Fibroblast of peridontal ligament (primary cell): ENCODE data around the gene DCST1.
"Not testable (repeated sequence)": the region's sequence is repeated elsewhere in the genome, so short reads cannot be mapped to it uniquely, and the experiment has no call there.

Source experiments
- DNase-seq: peaks from one replicate; pipeline ENCODE4 v3.0.0-alpha.2; 2010; ENCODE audit errors: extremely low read depth

Gene DCST1

DNA sequence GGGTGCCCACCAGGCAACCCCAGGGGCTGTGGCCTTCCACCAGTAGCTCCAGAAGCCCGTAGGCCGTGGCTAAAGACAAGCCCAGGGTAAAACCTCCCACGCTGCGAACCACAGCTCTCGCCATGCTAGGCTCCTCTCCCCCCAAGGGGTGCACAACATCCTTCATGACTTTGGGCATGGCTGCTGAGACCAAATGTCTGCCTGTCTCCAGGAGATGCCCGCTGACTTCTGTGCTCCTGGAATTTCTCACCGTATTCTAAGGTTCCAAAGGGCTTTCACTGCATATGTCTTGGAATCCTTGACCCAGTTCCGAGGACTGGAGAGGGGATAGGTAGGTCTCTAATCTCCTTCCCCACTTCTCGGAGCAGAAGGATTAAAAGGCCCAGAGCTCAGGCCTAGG lies at the start of gene DCST1, which contains the start of gene DCST2:
Gene DCST1 (plus strand): TSS at position 301 of the 400 bp plus-strand sequence. CDS start 213 bp downstream, outside the sequence.
Gene DCST2 (minus strand): TSS at position 258 of the 400 bp plus-strand sequence. CDS start 80 bp downstream, at position 178.
- DNase-seq: no peak

- not testable (repeated sequence) for DNase-seq
Measured at GRCh38 chr1:154986736-154987135, 46.9 kb upstream of the DCST1 start.

GRCh38 chr1:154987326-154987725 lies 46.3 kb upstream of the DCST1 start:
- no peak for DNase-seq

- no peak for DNase-seq
Measured at GRCh38 chr1:154988058-154988954, 45.3 kb upstream of the DCST1 start.

GRCh38 chr1:154989195-154989860 lies 44.3 kb upstream of the DCST1 start:
- no peak for DNase-seq

DNA sequence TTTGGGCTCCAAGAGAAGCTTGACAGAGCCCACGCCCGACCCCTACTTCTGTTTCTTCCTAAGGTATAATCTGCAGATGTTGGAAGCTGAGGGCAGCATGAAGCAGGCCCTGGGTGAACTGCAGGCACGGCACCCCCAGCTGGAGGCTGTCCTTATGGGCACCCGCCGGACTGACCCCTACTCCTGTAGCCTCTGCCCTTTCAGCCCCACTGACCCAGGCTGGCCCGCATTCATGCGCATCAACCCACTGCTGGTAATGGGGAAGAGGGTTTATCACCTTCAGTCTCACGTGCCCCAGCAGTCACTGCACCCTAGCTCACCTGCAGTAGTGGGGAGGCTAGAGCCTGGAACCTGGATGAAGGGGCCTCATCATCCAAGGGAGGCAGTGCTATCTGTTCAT lies 43.3 kb upstream of the DCST1 start:
- no peak for DNase-seq

DNA sequence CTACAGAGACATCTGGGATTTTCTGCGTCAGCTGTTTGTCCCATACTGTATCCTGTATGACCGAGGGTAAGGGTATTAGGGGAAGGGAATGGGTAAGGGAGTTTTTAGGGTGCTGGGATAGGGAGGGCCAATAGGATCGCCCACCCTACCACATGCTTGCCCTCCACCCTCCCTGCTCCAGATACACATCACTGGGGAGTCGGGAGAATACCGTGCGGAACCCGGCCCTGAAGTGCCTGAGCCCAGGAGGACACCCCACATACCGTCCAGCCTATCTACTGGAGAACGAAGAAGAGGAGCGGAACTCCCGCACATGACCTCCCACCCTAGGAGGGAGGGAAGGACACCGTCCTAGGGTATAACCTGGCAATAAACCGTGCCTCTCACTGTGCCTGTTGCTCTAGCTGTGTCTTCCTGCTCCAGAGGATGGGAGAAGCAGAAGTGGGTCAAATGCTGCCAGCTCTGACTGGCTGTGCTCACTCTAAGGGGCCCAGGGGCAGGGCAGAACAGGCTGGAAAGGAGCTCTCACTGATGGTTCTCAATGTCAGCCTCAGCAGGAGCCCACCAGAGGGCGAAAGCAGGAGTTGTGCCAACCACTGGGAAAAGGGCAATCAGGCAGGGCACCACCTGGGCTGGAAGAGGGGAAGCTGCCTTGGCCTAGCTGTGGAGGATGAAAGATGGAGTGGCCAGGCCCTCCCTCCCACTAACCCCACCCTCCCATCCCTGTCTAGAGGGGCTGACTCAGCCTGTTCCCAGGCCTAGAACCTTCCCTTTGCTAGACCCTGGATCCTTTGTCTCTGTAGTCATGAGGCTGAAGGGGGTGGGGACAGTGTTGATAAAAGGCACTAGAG lies 40.7 kb upstream of the DCST1 start:
- no peak for DNase-seq

DNA sequence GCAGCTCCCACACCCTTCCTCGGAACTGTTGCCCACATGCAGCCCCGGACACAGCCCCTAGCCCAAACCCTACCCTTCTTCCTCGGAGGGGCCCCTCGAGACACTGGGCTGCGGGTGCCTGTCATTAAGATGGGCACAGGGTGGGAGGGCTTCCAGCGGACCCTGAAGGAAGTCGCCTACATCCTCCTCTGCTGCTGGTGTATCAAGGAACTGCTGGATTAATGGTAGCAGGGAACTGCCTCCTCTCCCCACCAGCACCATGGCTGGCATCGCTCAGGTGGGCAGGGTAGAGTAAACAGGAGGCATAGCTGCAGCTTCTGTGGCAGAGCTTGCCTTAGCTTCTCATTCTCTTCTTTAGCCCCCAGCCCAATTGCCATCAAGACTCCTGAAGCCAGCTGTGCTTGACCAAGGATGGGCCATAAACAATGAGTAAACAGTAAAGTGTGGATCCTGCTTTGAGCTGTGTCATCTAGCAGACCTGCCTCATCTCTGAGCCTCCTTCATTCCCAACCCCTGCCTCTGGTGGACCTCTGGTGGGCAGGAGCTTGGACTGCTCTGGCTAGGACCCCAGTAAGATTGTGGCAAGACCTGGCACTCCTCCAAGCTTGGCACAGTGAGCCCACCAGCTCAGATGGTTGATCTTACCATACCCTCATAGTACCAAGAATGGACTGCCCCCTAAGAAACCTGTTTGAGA lies 39.9 kb upstream of the DCST1 start, which contains the start of gene LENEP:
Gene LENEP (plus strand): TSS at position 15 of the 697 bp plus-strand sequence. CDS start 22 bp downstream, at position 37.
- DNase-seq: no peak

DNA sequence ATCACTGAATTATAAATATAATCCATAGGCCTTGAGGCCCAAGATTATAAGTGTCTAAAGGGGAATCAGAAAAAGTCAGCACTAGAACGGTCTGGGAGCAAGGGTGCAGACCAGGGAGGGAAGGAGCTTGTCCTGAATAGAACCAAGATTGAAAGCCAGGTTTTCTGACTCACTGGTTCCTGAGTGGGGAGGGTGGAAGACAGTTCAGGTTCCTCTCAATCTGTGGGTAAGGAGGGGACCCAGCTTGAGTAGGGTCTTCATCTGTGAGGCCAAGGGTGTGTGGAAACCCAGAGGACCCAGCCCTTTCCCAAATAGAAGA lies 39.4 kb upstream of the DCST1 start:
- no peak for DNase-seq

GRCh38 chr1:154994591-154994990 lies 39.0 kb upstream of the DCST1 start:
- DNase-seq: no peak

DNA sequence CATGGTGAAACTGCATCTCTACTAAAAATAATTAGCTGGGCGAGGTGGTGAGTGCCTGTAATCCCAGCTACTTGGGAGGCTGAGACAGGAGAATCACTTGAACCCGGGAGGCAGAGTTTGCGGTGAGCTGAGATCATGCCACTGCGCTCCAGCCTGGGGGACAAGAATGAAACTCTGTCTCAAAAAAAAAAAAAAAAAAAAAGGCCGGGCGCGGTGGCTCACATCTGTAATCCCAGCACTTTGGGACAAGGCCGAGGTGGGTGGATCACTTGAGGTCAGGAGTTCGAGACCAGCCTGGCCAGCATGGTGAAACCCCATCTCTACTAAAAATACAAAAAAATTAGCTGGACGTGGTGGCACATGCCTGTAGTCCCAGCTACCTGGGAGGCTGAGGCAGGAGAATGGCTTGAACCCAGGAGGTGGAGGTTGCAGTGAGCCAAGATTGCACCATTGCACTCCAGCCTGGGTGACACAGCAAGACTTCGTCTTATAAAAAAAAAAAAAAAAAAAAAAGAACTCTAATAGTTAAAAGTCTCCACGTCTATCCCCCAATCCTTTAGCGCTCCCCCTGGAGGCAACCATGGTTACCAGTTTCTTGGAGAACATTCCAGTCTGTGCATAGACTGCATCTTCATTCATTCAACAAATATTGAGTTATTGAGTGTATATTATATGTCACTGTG lies 38.2 kb upstream of the DCST1 start:
- peak; percentile 86 for DNase-seq

GRCh38 chr1:154996966-154997701 lies 36.5 kb upstream of the DCST1 start:
- DNase-seq: no peak

GRCh38 chr1:154998201-154998780 lies 35.3 kb upstream of the DCST1 start:
- DNase-seq: no peak

GRCh38 chr1:154998818-154999570 lies 34.6 kb upstream of the DCST1 start:
- peak; percentile 71 for DNase-seq

DNA sequence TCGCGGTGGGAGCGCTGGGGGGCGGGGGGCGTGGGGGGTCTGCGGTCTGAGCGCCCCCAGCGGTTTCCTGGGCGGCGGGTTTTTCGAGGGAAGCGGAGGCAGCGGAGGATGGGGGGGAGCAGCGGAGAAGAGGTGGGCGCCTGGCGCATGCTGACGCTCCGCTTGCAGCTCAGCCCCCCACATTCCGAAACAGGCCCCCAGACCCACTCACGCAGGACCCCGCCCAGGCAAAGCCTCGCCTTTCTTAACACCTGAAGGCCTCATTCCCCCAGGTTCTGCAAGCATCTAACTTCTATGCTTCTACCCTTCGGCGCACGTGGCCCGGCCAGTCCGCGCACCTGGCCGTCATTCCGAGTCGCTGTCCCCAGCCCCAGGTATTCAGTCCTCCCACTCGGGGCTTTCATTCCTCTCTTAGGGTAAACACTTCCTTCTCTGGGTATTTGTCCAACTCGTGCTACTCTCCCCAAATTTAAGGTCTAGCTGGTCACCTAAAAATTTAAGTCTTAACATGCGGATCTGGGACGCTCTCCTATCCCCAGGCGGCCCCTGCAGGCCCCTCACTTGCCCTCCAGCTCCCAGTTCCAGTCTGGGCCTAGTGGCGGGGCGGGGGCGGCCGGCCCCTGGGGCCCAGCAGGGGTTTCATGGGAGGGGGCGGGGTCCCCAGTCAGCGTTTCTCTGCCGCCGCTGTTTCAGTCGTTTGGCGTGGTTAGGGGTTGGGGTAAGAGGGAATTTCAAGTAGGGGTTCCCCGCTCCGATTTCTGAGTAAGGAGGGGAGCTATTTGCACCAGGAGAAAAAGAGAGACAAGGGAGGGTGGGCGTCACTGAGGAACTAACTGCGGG lies 33.8 kb upstream of the DCST1 start:
- DNase-seq: peak; percentile 5

DNA sequence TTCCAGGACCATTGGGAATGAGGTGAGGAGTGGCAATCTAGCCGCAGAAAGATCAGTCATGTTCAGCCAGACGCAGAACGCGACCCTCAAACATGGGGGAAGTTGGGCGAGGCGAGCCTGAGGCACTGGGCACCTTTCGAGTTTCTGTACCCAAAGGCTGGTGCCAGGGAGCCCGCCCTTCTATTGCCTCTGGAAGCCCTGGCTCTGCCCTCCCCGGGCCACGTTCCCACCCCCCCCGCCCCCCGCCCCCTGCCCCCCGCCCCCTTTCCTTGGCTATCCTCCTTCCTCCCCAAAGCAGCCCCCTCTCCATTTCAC lies 33.3 kb upstream of the DCST1 start:
- no peak for DNase-seq

GRCh38 chr1:155000726-155001424 lies 32.7 kb upstream of the DCST1 start:
- DNase-seq: peak; percentile 82

GRCh38 chr1:155001425-155001674 lies 32.3 kb upstream of the DCST1 start:
- peak; percentile 28 for DNase-seq
